ENCODE results near the gene APP.
"Not testable (repeated sequence)": the region's sequence is repeated elsewhere in the genome, so short reads cannot be mapped to it uniquely, and the experiment has no call there.

APP gene

DNA sequence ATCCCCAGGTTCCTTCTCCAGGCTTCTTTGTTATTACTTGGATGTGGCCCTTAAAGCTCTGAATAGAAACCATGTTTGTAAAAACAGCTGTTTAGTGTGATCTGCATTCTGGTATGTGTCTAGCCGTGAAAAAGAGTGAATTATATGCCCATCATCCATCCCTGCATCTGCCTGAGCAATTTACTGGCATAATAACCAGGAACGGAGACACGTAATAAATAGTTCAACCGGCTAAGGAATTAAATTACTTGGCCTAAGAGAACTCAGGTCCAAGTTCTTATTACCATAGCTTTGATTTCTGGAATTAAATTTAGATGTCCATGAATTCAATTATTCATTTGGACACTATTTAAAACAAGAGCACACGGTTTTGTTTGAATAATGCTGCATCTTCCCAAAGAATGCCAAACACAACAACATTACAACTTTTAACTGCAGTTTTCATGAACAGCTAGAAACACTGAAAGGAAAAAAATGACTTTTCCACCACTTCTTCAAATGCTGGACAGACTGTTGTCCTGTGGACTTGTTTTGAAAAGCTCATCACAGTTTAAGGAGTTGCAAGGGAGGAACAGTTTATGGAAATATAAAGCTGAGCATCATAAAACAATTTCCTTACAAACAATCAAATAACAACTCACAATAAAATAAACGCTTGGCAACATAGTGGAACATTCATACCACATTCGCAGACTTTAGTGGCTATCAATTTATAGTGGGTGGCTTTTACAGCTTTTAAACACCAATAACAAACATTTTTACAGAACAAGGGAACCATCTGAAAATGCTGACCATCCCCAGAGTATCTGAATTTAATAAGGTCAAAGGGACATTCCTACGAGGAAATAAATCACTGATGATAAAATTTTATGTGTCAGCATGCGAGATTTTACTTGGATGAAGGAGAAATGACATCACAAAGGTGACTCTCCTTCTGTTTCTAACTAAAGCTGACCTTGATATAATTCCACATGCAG is 144.7 kb downstream of the APP start:
- Histone ChIP-seq H3K27me3 (ENCODE audit: control insufficient read depth, insufficient read depth, low read length) (no peaks in the 10 kb centered on the region), H3K9ac (ENCODE audit: low read depth, low read length) (no peak overlapping the region), H3K4me3 (ENCODE audit: low read depth, low read length) (no peak overlapping the region), H3K36me3 (ENCODE audit: control insufficient read depth, insufficient read depth, low read length) (peaks cover 3% of the 10 kb centered on the region), H3K4me1 (ENCODE audit: control insufficient read depth, insufficient read depth, low read length) (peaks cover 5% of the 10 kb centered on the region), H3K9me3 (ENCODE audit: control insufficient read depth, insufficient read depth, low read length) (no peaks in the 10 kb centered on the region)

DNA sequence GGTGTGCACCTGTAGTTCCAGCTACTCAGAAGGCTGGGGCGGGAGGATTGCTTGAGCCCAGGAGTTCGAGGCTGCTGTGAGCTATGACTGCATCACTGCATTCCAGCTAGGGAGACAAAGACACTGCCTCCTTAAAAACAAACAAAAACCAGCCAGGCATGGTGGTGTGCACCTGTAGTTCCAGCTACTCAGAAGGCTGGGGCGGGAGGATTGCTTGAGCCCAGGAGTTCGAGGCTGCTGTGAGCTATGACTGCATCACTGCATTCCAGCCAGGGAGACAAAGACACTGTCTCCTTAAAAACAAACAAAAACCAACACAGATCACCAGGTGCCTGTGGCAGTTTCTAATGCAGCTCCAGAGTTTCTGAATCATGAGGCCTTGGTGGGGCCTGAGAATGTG is 147.2 kb downstream of the APP start:
- H3K4me1 ChIP-seq (ENCODE audit: control insufficient read depth, insufficient read depth, low read length); H3K36me3 ChIP-seq (ENCODE audit: control insufficient read depth, insufficient read depth, low read length); H3K9ac ChIP-seq (ENCODE audit: low read depth, low read length); H3K27me3 ChIP-seq (ENCODE audit: control insufficient read depth, insufficient read depth, low read length); H3K4me3 ChIP-seq (ENCODE audit: low read depth, low read length); H3K9me3 ChIP-seq (ENCODE audit: control insufficient read depth, insufficient read depth, low read length): not testable (repeated sequence)

- not testable (repeated sequence) for H3K36me3 ChIP-seq (ENCODE audit: control insufficient read depth, insufficient read depth, low read length); H3K4me1 ChIP-seq (ENCODE audit: control insufficient read depth, insufficient read depth, low read length); H3K4me3 ChIP-seq (ENCODE audit: low read depth, low read length); H3K9ac ChIP-seq (ENCODE audit: low read depth, low read length); H3K9me3 ChIP-seq (ENCODE audit: control insufficient read depth, insufficient read depth, low read length); H3K27me3 ChIP-seq (ENCODE audit: control insufficient read depth, insufficient read depth, low read length)
Measured at GRCh38 chr21:26022598-26023337, 147.8 kb downstream of the APP start.

- no peaks in the 10 kb centered on the region for H3K36me3 ChIP-seq (ENCODE audit: control insufficient read depth, insufficient read depth, low read length)
- no peaks in the 10 kb centered on the region for H3K4me1 ChIP-seq (ENCODE audit: control insufficient read depth, insufficient read depth, low read length)
- no peaks in the 10 kb centered on the region for H3K9me3 ChIP-seq (ENCODE audit: control insufficient read depth, insufficient read depth, low read length)
- H3K4me3 ChIP-seq (ENCODE audit: low read depth, low read length) = no peak overlapping the region
- H3K9ac ChIP-seq (ENCODE audit: low read depth, low read length) = no peak overlapping the region
- no peaks in the 10 kb centered on the region for H3K27me3 ChIP-seq (ENCODE audit: control insufficient read depth, insufficient read depth, low read length)
Measured at GRCh38 chr21:26020510-26020909, 150.1 kb downstream of the APP start.

DNA sequence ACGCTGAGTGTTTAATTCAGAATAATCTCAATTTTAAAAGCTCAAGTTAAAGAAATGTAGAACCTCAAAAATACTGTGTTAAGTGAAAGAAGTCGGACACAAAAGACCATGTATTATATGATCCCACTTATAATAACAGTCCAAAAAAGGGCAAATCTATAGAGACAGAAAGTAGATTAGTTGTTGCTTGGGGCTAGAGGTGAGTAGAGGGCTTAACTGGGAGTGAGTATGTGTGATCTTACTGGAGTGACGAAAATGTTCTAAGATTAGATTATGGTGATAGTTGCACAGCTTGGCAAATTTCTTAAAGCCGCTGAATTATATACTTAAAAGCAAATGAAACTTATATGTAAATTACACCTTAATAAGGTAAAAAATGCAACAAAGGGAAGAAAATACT is 150.5 kb downstream of the APP start:
- no peaks in the 10 kb centered on the region for H3K9me3 ChIP-seq (ENCODE audit: control insufficient read depth, insufficient read depth, low read length)
- H3K4me3 ChIP-seq (ENCODE audit: low read depth, low read length) = no peak overlapping the region
- H3K36me3 ChIP-seq (ENCODE audit: control insufficient read depth, insufficient read depth, low read length) = no peaks in the 10 kb centered on the region
- H3K27me3 ChIP-seq (ENCODE audit: control insufficient read depth, insufficient read depth, low read length) = no peaks in the 10 kb centered on the region
- H3K9ac ChIP-seq (ENCODE audit: low read depth, low read length) = no peak overlapping the region
- H3K4me1 ChIP-seq (ENCODE audit: control insufficient read depth, insufficient read depth, low read length) = no peaks in the 10 kb centered on the region

GRCh38 chr21:26019236-26019635 is 151.3 kb downstream of the APP start:
- no peak overlapping the region for H3K4me3 ChIP-seq (ENCODE audit: low read depth, low read length)

GRCh38 chr21:26013970-26014369 is 156.6 kb downstream of the APP start:
- H3K36me3 ChIP-seq (ENCODE audit: control insufficient read depth, insufficient read depth, low read length) = no peaks in the 10 kb centered on the region
- no peak overlapping the region for H3K4me3 ChIP-seq (ENCODE audit: low read depth, low read length)
- H3K9ac ChIP-seq (ENCODE audit: low read depth, low read length) = no peak overlapping the region
- no peaks in the 10 kb centered on the region for H3K4me1 ChIP-seq (ENCODE audit: control insufficient read depth, insufficient read depth, low read length)
- no peaks in the 10 kb centered on the region for H3K27me3 ChIP-seq (ENCODE audit: control insufficient read depth, insufficient read depth, low read length)
- H3K9me3 ChIP-seq (ENCODE audit: control insufficient read depth, insufficient read depth, low read length) = no peaks in the 10 kb centered on the region

More at GRCh38 chr21:26019236-26019635, 151.3 kb downstream of the APP start:
- Histone ChIP-seq H3K9me3 (ENCODE audit: control insufficient read depth, insufficient read depth, low read length) (no peaks in the 10 kb centered on the region), H3K4me1 (ENCODE audit: control insufficient read depth, insufficient read depth, low read length) (no peaks in the 10 kb centered on the region), H3K9ac (ENCODE audit: low read depth, low read length) (no peak overlapping the region), H3K27me3 (ENCODE audit: control insufficient read depth, insufficient read depth, low read length) (no peaks in the 10 kb centered on the region), H3K36me3 (ENCODE audit: control insufficient read depth, insufficient read depth, low read length) (no peaks in the 10 kb centered on the region)

- not testable (repeated sequence) for H3K36me3 ChIP-seq (ENCODE audit: control insufficient read depth, insufficient read depth, low read length)
Measured at GRCh38 chr21:26012482-26012881, 158.1 kb downstream of the APP start.

DNA sequence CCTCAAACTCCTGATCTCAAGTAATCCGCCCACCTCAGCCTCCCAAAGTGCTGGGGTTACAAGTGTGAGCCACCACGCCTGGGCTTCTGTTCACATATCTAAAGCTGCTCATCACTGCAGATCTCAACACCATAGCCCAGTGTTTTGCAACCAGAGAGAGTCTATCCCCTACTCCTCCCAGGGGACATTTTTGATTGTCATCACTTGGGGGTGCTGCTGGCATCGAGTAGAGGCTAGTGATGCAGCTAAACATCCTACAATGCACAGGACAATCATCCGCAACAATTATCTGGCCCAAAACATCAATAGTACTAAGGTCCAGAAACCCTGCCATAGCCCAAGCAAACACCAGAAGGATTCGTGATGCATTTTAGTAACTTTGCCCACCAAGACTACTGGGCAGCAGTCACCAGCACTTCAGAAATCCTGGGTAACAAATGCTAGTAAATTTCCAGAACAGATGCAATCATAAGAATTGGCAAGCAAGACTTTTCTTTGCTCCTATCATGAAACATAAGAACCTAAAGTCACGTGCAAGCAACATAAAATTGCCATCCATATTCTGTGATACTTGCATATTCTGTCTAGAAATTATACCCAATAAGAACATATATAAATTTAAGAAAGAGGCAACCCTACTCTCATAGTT is 159.2 kb downstream of the APP start:
- Histone ChIP-seq H3K4me1 (ENCODE audit: control insufficient read depth, insufficient read depth, low read length) (peaks cover 5% of the 10 kb centered on the region), H3K36me3 (ENCODE audit: control insufficient read depth, insufficient read depth, low read length) (no peaks in the 10 kb centered on the region), H3K9ac (ENCODE audit: low read depth, low read length) (no peak overlapping the region), H3K9me3 (ENCODE audit: control insufficient read depth, insufficient read depth, low read length) (no peaks in the 10 kb centered on the region), H3K4me3 (ENCODE audit: low read depth, low read length) (no peak overlapping the region), H3K27me3 (ENCODE audit: control insufficient read depth, insufficient read depth, low read length) (no peaks in the 10 kb centered on the region)

More at GRCh38 chr21:26012482-26012881, 158.1 kb downstream of the APP start:
- not testable (repeated sequence) for H3K9me3 ChIP-seq (ENCODE audit: control insufficient read depth, insufficient read depth, low read length); H3K4me3 ChIP-seq (ENCODE audit: low read depth, low read length); H3K9ac ChIP-seq (ENCODE audit: low read depth, low read length); H3K27me3 ChIP-seq (ENCODE audit: control insufficient read depth, insufficient read depth, low read length); H3K4me1 ChIP-seq (ENCODE audit: control insufficient read depth, insufficient read depth, low read length)

DNA sequence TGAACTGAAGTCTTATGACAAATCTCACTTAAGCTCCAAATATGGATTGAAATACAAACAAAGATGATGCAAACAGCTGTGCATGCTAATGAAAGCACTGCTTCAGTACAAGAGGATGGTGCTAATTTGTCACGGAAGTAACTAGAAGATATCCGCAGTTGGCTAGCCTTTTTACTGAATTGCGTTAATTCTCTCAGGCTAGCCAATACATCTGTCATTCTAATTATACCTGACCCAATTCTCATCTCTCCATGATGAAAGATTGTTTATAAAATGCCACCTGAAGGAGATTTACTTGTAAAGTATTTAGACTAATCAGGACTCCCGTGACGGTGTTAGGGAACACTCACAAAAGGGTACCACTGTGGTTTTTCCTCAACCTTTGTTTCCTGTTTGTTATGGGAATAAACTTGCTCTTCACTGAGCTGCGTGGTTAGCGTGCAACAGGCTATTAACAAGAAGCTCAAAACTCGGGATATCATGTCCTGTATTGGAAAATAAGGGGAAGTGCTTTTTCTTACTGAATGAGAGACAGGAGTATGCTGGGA is 162.5 kb downstream of the APP start:
- no peak overlapping the region for H3K4me3 ChIP-seq (ENCODE audit: low read depth, low read length)

GRCh38 chr21:26005464-26005863 is 165.1 kb downstream of the APP start:
- Histone ChIP-seq H3K9ac (ENCODE audit: low read depth, low read length) (no peak overlapping the region), H3K4me3 (ENCODE audit: low read depth, low read length) (no peak overlapping the region), H3K27me3 (ENCODE audit: control insufficient read depth, insufficient read depth, low read length) (no peaks in the 10 kb centered on the region)

More for the DNA sequence above, 162.5 kb downstream of the APP start:
- H3K4me1 ChIP-seq (ENCODE audit: control insufficient read depth, insufficient read depth, low read length) = peaks cover 10% of the 10 kb centered on the region
- H3K9me3 ChIP-seq (ENCODE audit: control insufficient read depth, insufficient read depth, low read length) = no peaks in the 10 kb centered on the region
- no peaks in the 10 kb centered on the region for H3K27me3 ChIP-seq (ENCODE audit: control insufficient read depth, insufficient read depth, low read length)
- no peak overlapping the region for H3K9ac ChIP-seq (ENCODE audit: low read depth, low read length)
- H3K36me3 ChIP-seq (ENCODE audit: control insufficient read depth, insufficient read depth, low read length) = no peaks in the 10 kb centered on the region

More at GRCh38 chr21:26005464-26005863, 165.1 kb downstream of the APP start:
- peaks cover 14% of the 10 kb centered on the region for H3K4me1 ChIP-seq (ENCODE audit: control insufficient read depth, insufficient read depth, low read length)
- no peaks in the 10 kb centered on the region for H3K9me3 ChIP-seq (ENCODE audit: control insufficient read depth, insufficient read depth, low read length)
- no peaks in the 10 kb centered on the region for H3K36me3 ChIP-seq (ENCODE audit: control insufficient read depth, insufficient read depth, low read length)

Measured in iPS-15b (cell line).